ENCODE data around the gene STRA8. TPM values are rescaled to one million over a fixed set of nuclear protein-coding genes. Genes with fewer than 3 reads are reported as not detected.

STRA8 gene
- polyA plus RNA-seq, 3 donors = not detected

DNA sequence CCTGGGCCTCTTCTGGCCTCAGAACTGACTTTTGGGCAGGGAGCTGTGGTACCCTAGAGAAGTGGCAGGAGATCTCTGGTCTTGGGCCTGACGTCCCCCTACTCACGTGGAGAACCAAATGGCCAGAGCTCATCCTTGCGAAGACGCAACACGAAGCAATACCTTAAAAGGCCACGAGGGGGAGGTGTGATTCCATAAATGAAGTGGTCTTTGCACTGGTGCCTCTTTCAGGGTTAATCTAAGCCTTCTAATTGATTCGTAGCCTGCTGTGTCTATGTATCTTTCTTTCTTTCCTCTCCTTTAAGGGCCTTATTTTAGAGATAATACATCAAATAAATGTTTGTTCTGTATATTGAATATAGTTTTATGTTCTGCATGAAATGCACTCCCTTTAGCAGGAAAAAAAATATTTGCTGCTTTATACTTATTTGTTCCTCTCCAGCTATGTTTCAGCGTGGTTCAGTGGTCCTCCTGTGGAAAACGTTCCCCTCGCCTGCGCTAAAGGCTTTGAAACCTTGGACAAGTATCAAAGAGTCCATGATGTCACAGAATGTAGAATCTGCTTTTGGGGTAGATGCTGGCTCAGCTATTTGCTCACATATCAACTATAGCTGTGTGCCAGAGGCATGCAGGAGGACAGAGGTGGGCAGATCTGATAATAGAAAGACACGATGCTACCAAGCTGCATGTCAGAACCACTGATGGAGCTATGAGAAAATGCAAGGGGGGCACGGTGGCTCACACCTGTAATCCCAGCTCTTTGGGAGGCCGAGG is 41.0 kb downstream of the STRA8 start:
- H4K20me1 ChIP-seq (ENCODE audit: insufficient read depth, low read length) = no peaks in the 10 kb centered on the region
- H3K4me3 ChIP-seq (replicated peaks in 1 of 3; ENCODE audit: low read depth in 2 of 3, low read length in 3 of 3) = no peak overlapping the region
- no peak overlapping the region for H3K27ac Mint-ChIP-seq
- WGBS (ENCODE audit: insufficient coverage) = 50% methylated on average over 2 of the region's 14 CpGs
- H3K4me1 ChIP-seq (ENCODE audit: control insufficient read depth in 1 of 2, insufficient read depth in 2 of 2, low read length in 2 of 2) = no peaks in the 10 kb centered on the region
- H3K27ac ChIP-seq (ENCODE audit: low read depth in 1 of 2, low read length in 2 of 2) = no peak overlapping the region
- H3K27me3 ChIP-seq (ENCODE audit: control insufficient read depth in 2 of 2, insufficient read depth in 2 of 2, low read length in 2 of 2) = peaks cover 0 to 2% of the 10 kb centered on the region in 2 donors
- H3K9me3 ChIP-seq (replicated peaks in 1 of 2; ENCODE audit: control insufficient read depth in 1 of 2, insufficient read depth in 1 of 2, low read length in 2 of 2) = no peaks in the 10 kb centered on the region
- H3K4me3 Mint-ChIP-seq = no peak overlapping the region
- no peak overlapping the region for H2AFZ ChIP-seq (ENCODE audit: insufficient read depth, low read depth, low read length, poor library complexity, severe bottlenecking)
- H3K9ac ChIP-seq (ENCODE audit: insufficient read depth, low read length, poor library complexity, severe bottlenecking) = no peak overlapping the region
- no peaks in the 10 kb centered on the region for H3K4me1 Mint-ChIP-seq
- intact Hi-C loops (cut with micrococcal nuclease) = no loop called here
- H3K9me3 Mint-ChIP-seq = peaks cover 0 to 5% (median 0%) of the 10 kb centered on the region in 7 donors
- no peaks in the 10 kb centered on the region for H3K36me3 Mint-ChIP-seq
- H3K27me3 Mint-ChIP-seq (ENCODE audit: low read depth in 3 of 3) = peaks cover 2 to 6% (median 5%) of the 10 kb centered on the region in 3 donors
- peak; percentile 44 to 62 (median 59) for DNase-seq
- TF ChIP-seq, protein P1, sequence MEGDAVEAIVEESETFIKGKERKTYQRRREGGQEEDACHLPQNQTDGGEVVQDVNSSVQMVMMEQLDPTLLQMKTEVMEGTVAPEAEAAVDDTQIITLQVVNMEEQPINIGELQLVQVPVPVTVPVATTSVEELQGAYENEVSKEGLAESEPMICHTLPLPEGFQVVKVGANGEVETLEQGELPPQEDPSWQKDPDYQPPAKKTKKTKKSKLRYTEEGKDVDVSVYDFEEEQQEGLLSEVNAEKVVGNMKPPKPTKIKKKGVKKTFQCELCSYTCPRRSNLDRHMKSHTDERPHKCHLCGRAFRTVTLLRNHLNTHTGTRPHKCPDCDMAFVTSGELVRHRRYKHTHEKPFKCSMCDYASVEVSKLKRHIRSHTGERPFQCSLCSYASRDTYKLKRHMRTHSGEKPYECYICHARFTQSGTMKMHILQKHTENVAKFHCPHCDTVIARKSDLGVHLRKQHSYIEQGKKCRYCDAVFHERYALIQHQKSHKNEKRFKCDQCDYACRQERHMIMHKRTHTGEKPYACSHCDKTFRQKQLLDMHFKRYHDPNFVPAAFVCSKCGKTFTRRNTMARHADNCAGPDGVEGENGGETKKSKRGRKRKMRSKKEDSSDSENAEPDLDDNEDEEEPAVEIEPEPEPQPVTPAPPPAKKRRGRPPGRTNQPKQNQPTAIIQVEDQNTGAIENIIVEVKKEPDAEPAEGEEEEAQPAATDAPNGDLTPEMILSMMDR (IDR thresholded peaks at IDR 0.05) = peak; percentile 95
- no peaks in the 10 kb centered on the region for H3K79me2 ChIP-seq (ENCODE audit: insufficient read depth, low read length)
- no peaks in the 10 kb centered on the region for H3K36me3 ChIP-seq (replicated peaks in 1 of 2; ENCODE audit: control insufficient read depth in 1 of 2, insufficient read depth in 2 of 2, low read length in 2 of 2)
- H3K4me2 ChIP-seq (replicated peaks; ENCODE audit: extremely low read depth, low read length, poor library complexity, severe bottlenecking) = no peak overlapping the region

DNA sequence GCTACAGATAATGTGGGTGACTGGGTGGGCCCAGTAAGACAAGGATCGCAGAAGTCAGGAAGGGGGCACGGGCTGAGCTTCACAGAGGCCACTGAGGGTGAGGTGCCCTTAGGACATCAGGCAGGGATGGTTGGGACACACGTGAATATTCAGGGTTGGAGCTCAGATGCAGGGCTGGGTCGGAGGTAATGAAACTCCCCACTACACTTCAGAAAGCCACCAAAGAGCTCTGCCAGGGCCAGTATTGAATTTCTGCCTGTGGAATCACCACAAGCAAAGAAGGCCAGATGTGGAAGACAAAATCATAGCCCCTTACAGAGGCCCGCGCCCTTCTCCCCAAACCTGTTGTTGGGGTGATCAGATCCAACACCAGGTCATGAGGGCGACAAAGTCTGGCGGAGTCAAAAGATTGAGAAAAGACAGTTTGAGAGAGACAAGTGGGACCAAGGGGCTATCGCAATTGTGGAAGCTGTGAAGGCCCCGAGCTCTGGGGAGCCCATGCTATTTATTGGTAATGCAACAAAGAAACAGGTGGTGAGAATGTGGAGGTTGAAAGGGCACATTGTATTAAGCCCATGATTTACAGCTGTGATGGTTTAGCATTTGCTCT is 42.4 kb downstream of the STRA8 start:
- peaks cover 2 to 3% of the 10 kb centered on the region in 2 donors for H3K27me3 ChIP-seq (ENCODE audit: control insufficient read depth in 2 of 2, insufficient read depth in 2 of 2, low read length in 2 of 2)
- H3K27me3 Mint-ChIP-seq (ENCODE audit: low read depth in 3 of 3) = peaks cover 2 to 6% (median 5%) of the 10 kb centered on the region in 3 donors
- no peaks in the 10 kb centered on the region for H3K79me2 ChIP-seq (ENCODE audit: insufficient read depth, low read length)
- no peaks in the 10 kb centered on the region for H4K20me1 ChIP-seq (ENCODE audit: insufficient read depth, low read length)
- no peak overlapping the region for H3K27ac Mint-ChIP-seq
- no peaks in the 10 kb centered on the region for H3K9me3 ChIP-seq (replicated peaks in 1 of 2; ENCODE audit: control insufficient read depth in 1 of 2, insufficient read depth in 1 of 2, low read length in 2 of 2)
- WGBS (ENCODE audit: insufficient coverage) = 98% methylated on average over 10 of the region's 10 CpGs
- H2AFZ ChIP-seq (ENCODE audit: insufficient read depth, low read depth, low read length, poor library complexity, severe bottlenecking) = no peak overlapping the region
- intact Hi-C loops (cut with micrococcal nuclease) = no loop called here
- TF ChIP-seq, protein P1 (IDR thresholded peaks at IDR 0.05) = no peak
- H3K4me1 Mint-ChIP-seq = no peaks in the 10 kb centered on the region
- H3K9ac ChIP-seq (ENCODE audit: insufficient read depth, low read length, poor library complexity, severe bottlenecking) = no peak overlapping the region
- no peak overlapping the region for H3K4me3 ChIP-seq (replicated peaks in 1 of 3; ENCODE audit: low read depth in 2 of 3, low read length in 3 of 3)
- no peak overlapping the region for H3K4me2 ChIP-seq (replicated peaks; ENCODE audit: extremely low read depth, low read length, poor library complexity, severe bottlenecking)
- no peak overlapping the region for H3K27ac ChIP-seq (ENCODE audit: low read depth in 1 of 2, low read length in 2 of 2)
- DNase-seq = no peak
- H3K4me1 ChIP-seq (ENCODE audit: control insufficient read depth in 1 of 2, insufficient read depth in 2 of 2, low read length in 2 of 2) = no peaks in the 10 kb centered on the region
- peaks cover 0 to 3% (median 0%) of the 10 kb centered on the region in 7 donors for H3K9me3 Mint-ChIP-seq
- H3K36me3 ChIP-seq (replicated peaks in 1 of 2; ENCODE audit: control insufficient read depth in 1 of 2, insufficient read depth in 2 of 2, low read length in 2 of 2) = no peaks in the 10 kb centered on the region
- no peak overlapping the region for H3K4me3 Mint-ChIP-seq
- no peaks in the 10 kb centered on the region for H3K36me3 Mint-ChIP-seq

All from CD14-positive monocyte (primary cell).